ENCODE data around the gene PCBP3.

The PCBP3 gene

GRCh38 chr21:45778686-45779085, 135.2 kb downstream of the PCBP3 start:
- DNase-seq (ENCODE audit: low read depth in 1 of 2, low spot score in 1 of 2) = no peak

GRCh38 chr21:45779226-45779625, 135.7 kb downstream of the PCBP3 start:
- no peak for DNase-seq (ENCODE audit: low read depth in 1 of 2, low spot score in 1 of 2)

GRCh38 chr21:45780647-45781046, 137.1 kb downstream of the PCBP3 start:
- DNase-seq (ENCODE audit: low read depth in 1 of 2, low spot score in 1 of 2) = no peak

DNA sequence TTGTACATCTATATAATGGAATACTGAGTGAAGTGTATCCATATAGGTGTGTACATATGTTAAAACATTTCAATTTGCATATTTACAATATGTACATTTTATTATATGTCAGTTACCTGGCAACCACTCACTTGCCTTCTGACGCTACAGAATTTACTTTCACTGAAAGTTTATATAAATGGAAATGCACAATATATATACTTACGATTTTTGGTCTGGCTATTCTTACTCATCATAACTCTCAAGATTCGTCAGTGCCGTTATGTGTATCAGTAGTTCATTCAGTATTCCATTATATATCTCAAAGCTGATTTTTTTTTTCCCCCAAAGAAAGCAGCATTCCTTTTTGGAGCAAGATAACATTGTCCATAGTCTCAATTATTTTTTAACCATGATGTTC, 138.2 kb downstream of the PCBP3 start:
- no peak for DNase-seq (ENCODE audit: low read depth in 1 of 2, low spot score in 1 of 2)

- DNase-seq (ENCODE audit: low read depth in 1 of 2, low spot score in 1 of 2) = no peak
These were observed 143.1 kb downstream of the PCBP3 start for GRCh38 chr21:45786660-45787059.

DNA sequence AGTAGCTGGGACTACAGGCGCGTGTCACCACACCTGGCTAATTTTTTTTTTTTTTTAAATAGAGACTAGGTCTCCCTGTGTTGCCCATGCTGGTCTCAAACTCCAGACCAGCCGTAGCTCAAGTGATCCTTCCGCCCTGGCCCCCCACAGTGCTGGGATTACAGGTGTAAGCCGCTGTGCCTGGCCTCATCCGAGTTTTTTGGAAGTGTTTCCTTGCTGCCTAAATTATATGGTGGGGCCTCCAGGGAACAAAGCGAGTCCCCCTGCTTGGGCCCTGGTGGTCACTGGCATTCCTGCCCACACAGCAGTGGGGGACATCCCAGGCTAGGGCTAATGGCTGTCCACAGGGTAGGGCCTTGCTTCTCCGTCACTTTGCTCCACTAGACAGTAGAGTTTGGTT, 143.8 kb downstream of the PCBP3 start:
- DNase-seq (ENCODE audit: low read depth in 1 of 2, low spot score in 1 of 2) = no peak

- no peak for DNase-seq (ENCODE audit: low read depth in 1 of 2, low spot score in 1 of 2)
These were observed 144.7 kb downstream of the PCBP3 start for GRCh38 chr21:45788198-45788597.

GRCh38 chr21:45788637-45789506, 145.3 kb downstream of the PCBP3 start:
- DNase-seq (ENCODE audit: low read depth in 1 of 2, low spot score in 1 of 2) = no peak

DNA sequence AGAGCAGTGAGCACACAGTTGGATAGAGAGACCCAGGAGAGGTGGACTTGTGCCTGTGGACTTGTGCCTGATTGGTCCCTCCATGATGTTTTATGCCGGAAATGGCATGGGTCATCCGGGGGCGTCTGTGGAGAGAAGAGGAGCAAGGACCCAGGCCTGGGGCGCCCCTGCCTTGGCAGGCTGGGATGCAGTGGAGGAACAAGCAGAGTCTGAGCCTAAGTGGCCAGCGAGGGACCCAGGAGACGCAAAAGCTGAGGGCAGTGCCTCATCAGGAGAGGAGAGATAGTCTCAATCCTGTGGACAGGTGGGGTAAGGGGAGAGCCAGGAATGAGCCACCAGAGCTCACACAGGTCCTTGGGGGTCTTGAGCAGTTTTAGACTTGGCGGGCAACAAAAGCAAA, 146.9 kb downstream of the PCBP3 start:
- no peak for DNase-seq (ENCODE audit: low read depth in 1 of 2, low spot score in 1 of 2)

DNA sequence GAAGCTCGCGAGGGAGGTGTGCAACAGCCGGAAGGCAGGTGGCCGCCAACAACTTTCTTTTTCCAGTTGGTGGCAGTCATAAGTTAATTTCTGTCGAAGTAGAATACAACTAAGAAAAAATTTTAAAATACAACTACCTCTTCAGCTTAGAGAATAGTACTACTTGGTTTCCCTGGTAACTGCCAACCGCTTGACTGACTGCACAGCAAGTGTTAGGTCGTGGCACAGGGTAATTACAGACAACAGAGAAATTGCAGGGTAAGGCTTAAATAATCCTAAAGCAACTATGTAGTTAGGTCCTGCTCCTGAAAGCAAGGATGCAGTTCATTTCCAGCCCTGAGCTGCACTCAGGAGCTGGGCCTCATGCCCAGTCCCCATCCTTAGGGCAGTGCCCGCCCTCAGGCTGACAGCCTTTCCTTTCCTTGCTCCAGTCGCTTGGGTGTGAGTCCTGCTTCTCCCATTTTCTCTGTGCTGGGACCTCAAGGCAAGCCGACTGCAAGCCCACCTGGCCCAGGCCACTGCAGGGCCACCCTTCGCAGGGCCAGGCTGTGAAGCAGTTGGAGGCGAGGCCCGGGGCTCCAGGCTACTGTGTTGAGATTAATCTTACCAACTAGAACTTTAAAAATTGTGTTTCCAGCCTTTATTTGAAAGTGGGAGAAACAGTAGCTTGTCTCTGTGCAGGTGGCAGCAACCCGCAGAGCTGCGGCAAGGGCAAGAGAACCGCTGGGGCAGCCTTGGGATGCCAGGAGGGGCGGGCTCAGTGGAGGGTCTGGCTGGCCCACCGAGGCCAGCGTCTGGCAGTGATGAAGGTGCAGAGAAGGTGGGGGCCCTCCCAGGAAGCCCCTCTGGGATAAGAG, 148.3 kb downstream of the PCBP3 start:
- DNase-seq (ENCODE audit: low read depth in 1 of 2, low spot score in 1 of 2) = no peak

- no peak for DNase-seq (ENCODE audit: low read depth in 1 of 2, low spot score in 1 of 2)
These were observed 149.3 kb downstream of the PCBP3 start for GRCh38 chr21:45792682-45793383.

DNA sequence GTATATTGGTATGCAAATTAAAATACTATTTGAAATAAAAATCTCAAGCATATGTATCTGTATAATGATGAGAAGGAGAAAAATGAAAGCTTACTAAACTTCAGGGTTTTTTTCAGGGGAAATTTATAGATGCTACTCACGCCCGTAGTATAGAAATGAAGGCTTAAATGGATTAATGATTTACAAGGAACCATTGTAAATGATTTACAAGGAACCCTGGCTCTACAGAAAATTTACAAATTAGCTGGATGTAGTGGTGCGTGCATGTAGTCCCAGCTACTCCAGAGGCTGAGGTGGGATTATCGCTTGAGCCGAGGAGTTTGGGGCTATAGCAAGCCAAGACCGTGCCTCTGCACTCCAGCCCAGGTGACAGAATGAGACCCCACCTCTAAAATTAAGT, 150.5 kb downstream of the PCBP3 start:
- no peak for DNase-seq (ENCODE audit: low read depth in 1 of 2, low spot score in 1 of 2)

DNA sequence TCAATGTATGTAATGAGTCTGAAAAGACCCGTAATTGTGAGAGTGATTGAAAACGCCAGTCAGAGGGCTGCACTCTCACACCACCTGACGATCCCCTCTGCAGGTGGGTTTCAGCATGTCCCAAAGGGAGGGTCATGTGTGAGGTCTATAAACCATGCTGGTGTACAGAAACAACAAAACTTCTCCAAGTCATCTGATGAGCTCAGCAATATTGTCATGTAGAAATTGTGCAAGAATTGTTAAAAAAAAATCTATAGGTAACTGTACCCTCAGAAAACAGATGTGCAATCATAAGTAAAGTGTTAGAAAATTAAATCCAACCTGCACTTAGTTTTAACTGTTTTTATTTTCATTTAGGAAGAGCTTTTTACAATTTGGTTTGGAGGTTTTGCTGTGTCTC, 152.5 kb downstream of the PCBP3 start:
- no peak for DNase-seq (ENCODE audit: low read depth in 1 of 2, low spot score in 1 of 2)

DNA sequence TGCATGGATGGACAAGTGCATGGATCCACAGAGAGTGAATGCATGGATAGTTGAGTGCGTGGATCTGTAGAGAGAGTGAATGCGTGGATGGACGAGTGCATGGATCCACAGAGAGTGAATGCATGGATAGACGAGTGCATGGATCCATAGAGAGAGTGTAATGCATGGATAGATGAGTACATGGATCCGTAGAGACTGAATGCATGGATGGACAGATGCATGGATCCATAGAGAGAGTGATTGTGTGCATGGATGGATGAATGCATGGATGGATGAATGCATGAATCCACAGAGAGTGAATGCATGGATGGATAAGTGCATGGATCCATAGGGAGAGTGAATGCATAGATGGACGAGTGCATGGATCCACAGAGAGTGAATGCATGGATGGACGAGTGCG, 153.8 kb downstream of the PCBP3 start:
- DNase-seq (ENCODE audit: low read depth in 1 of 2, low spot score in 1 of 2) = no peak

- DNase-seq (ENCODE audit: low read depth in 1 of 2, low spot score in 1 of 2) = no peak
These were observed 156.3 kb downstream of the PCBP3 start for GRCh38 chr21:45799765-45800338.

DNA sequence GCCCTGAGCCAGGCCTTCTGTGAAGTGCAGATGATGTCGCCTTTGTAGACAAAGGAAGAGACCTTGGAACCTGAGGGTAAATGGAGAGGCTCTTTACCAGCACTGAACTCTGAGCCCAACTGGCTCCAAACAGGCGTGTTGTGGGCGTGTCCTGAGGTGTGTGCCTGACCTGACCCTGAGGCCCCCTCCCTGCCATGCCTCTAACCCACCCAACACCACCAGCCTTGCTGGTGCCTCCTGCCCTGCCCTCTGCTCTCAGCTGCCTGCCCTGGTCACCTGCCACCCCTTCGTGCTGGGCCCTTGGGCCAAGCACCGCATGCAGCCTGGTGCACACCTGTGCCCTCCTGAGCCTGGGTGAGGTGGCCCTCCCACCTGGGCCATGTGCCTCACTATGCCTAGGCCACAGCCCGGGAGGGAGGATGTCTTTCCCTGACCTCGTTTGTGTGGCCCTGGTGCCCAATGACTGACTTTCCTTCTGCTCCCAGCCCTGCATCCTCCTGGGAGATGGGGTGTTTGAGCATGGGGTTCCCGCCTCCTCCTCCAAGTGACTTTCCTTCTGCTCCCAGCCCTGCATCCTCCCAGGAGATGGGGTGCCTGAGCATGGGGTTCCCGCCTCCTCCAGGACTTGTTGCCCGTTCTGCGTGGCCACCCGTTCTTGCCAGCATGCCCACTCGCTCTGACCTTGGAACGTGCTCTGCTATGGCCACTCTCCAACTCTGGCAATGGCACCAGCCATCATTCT, 157.0 kb downstream of the PCBP3 start:
- no peak for DNase-seq (ENCODE audit: low read depth in 1 of 2, low spot score in 1 of 2)

DNA sequence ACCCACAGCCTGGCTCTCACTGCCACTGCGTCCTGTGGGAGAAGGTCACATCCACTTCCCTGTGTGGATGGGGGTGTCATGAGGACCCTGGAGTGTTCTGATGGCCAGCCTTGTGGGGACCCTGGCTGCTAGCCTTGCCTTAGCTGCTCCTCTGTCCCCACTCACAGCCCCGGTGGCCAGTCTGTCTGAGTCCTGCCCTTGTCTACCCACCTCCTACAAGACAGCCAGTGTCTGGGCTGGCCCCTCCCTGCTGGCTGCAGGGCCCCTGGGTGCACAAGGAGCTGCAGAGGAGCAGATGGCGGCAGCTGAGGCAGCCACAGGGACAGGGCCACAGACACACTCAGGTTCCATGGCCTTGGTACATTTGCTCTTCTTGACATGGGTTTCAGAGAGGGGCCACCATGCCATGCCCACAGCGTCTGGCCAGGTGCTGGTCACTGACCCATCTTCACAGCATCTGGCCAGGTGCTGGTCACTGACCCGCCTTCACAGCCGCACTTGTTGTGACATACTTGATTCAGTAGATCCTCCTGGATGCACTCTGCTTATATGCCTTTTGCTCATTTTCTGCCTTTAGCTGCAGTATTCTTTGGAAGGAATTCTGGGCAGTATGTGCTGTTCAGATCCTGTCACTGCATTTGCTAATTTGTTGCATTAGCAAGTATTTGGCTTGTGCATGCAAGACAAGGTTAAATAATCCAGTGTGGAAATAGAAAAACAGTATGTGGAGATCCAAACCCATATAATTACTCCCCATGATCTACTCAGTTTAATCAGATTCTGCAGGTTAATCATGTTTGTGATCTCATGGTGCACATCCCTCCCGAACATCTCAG, 157.8 kb downstream of the PCBP3 start:
- no peak for DNase-seq (ENCODE audit: low read depth in 1 of 2, low spot score in 1 of 2)

DNA sequence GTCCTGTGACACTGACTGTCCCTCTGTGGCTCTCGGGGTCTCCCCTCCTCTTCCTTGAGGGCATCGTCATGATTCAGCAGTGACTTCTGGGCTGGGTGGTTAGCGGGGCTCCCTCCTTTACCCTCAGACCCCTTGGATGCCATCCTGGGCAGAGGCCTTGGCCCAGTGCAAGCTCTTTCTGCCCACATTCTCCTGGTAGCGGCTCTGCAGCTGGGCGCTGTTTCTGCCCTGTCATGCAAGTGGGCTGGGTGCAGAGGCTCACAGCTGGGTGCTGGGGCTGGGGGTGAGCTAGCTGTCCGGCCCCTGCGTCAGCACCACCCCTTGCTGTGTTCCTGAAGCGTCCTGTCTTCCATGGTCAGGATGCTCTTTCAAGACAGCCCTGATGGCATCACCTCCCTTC, 158.5 kb downstream of the PCBP3 start:
- DNase-seq (ENCODE audit: low read depth in 1 of 2, low spot score in 1 of 2) = no peak

GRCh38 chr21:45802425-45802824, 158.9 kb downstream of the PCBP3 start:
- no peak for DNase-seq (ENCODE audit: low read depth in 1 of 2, low spot score in 1 of 2)

Data from activated T-helper 1 cell treated with anti-CD3 and anti-CD28 coated beads, Interleukin-2, amount 50 U/mL, for 16 hours (primary cell).